ENCODE measurements around the gene SLU7.

- TF ChIP-seq CTCF (IDR thresholded peaks at IDR 0.05) (no peak), POLR2A (IDR thresholded peaks at IDR 0.05) (no peak)
Observed at GRCh38 chr5:160466116-160466515, 47.2 kb upstream of the SLU7 start.
